NK-92 (cell line): Measurements from ENCODE around the gene TRPV5.
"Not testable (repeated sequence)": the region's sequence is repeated elsewhere in the genome, so short reads cannot be mapped to it uniquely, and the experiment has no call there.

Experiments
- DNase-seq: peaks from one replicate; lab custom pipeline; 2025; ENCODE audit not compliant: unreplicated experiment; lab: John Stamatoyannopoulos, UW

Gene TRPV5

DNA sequence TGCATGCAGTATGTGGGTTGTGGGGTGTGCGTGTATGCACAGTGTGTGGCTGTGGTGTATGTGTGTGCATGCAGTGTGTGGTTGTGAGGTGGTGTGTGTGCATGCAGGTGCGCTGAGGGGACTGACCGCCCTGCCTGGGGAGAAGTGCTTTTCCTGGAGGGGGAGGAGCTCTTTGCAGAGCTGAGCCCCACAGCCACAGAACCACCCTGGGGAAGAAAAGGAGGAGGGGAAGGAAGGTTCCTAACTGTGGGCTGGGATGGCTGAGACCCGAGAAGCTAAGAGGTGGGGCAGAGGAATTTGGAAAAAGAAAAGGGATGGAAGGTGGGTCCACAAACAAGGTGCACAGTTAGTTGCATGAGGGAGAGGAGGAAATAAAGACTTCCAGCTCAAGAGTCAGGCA lies at the start of gene TRPV5:
Gene TRPV5 (minus strand): TSS at position 123 of the 400 bp plus-strand sequence. CDS start 287 bp downstream, outside the sequence.
- no peak for DNase-seq

GRCh38 chr7:142978402-142978801 lies 44.9 kb upstream of the TRPV5 start:
- not testable (repeated sequence) for DNase-seq

DNA sequence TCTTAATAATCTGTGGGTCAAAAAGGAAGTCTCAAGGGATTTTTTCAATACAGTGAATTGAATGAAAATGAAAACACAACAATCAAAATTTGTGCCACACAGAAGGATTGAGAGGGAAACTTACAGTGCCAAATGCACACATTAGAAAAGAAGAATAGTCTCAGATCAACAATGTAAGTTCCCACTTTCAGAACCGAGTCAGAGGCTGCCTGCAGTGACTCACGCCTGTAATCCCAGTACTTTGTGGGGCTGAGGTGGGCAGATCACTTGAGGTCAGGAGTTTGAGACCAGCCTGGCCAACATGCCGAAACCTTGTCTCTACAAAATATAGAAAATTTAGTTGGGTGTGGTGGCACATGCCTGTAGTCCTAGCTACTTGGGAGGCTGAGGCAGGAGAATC lies 41.1 kb upstream of the TRPV5 start:
- no peak for DNase-seq

DNA sequence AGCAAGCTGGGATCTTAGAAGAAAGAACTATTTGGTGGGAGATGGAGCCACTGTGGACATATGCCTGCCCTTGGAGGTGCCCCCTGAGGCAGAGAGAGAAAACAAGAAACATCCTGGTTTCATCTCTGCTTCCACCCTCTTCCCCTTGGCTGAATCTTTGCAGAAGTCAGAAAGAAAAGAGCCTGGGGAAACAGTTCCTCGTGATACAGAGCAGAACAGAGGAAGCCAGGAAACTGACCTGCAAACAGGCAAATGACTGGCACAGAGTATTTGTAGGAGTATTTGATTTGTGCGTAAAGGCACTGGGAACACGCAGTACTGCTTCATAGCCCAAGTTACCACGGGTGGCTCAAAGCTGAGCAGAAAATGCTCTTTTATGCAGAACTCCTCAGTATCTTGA lies 35.6 kb upstream of the TRPV5 start:
- no peak for DNase-seq

DNA sequence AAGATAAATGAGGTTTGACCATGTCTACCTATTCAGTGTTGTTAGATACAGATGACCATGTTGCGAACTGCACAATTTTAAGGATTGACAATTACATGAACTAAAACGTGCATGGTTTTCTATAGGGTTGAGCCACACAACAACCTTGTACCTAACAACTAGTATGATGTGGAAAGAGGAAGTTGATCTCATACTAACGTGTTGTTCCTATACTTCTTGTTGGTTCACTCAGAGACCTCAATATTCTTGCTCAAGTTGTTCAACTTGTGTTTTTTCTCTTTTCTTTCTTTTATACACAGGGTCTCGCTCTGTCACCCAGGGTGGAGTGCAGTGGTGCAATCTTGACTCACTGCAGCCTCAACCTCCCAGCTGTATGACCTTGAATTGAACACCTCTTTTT lies 34.7 kb upstream of the TRPV5 start:
- no peak for DNase-seq

GRCh38 chr7:142964502-142965246 lies 31.1 kb upstream of the TRPV5 start:
- DNase-seq, result no peak

DNA sequence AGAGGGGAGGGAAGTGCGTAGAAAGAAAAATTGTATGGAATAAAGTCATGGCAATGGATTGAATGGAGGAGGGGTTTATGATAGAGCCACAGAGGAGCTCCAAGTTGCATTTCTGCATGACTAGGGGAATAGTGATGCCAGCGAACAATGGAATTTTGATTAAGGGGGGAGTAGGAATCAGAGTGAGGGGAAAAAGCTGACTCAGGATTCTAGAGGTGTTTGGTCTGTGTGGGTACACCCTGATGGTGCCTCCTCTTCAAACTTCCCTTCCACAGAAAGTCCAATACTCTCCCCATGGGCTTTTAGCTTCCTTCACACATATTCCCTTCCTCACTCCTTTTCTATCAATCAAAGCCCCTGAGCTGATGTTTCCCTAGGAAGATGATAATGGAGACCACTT lies 30.4 kb upstream of the TRPV5 start:
- DNase-seq, result no peak

DNA sequence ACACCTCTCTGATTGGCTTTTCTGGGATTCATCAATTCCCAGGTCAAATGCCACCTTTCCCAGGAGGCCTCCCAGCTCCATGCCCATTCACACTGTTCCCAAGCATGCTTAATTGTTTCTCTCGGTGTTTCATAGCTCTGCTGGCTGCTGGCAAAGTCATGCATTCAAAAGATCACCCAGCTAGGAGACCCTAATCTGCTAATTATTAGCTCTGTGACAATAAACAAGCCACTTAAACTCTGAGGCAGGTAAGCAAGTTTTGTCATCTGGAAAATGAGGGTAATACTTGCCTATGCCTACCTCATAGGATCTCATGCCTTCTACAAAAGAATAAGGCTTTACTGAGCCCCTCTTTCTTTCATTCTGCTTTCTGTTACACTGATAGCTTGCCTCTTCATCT lies 29.4 kb upstream of the TRPV5 start:
- DNase-seq, result no peak

DNA sequence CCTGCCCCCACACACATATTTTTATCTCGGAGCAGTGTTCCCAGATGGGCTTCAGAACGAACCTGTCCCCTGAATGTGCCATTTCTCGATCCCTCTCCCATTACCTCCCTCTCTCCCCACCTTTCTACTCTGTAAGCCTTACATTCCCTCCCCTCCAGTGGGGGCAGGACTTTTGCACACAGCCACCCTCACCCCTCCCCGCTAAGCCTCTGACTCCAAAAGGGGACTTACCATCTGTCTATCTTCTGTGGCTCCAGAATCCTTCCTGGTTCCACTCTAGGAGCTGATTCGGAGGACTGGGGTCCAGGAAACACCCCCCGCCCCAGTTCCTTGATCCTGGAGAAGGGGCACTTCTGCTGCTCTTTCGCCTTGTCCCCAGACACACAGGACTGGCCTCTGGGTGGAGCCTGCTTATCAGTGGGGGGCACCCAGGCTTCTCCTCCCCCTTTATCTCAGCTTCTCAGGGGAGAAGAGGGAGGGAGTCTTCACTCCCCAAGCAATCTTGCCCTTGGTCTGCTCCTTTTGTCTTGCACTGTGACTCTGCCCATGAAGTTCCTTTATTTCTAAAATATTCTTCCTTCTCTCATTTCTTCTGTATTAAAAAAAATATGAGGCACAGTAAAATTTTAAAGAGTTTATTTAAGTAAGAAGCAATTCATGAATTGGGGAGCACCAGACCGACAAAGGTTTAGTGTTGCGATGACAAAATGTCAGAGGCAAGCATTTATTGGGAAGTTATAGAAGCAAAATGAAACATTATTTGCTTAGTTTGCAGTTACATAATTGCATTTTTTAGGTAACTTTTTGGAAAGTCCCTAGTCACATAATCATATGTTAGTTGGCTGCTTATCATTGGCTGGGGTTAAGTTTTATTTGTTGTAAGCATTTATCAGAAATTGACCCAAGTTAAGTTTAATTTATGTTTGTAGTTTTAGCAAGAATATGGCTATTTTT lies 28.7 kb upstream of the TRPV5 start, which contains the start of gene KEL:
Gene KEL (minus strand): TSS at position 391 of the 954 bp plus-strand sequence. CDS start 157 bp downstream, at position 234.
- DNase-seq, result no peak

DNA sequence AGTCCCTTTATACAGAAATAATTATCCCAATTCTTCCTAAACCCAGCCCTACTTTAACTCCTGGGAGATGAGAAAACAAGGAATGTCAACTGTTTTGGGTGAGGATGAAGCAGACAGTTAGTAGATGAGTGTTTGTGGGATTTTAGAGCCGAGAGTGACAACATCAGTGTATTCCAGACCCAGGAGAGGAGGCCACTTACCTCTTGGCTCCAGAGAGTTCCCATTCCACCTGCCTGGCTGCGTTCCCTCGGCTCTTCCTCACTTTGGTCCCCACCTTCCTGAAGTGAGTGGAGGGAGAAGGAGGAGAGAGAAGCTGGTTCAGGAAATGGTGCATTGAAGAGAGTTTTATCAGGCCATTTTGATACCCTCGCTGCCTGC lies 28.0 kb upstream of the TRPV5 start:
- DNase-seq, result no peak

GRCh38 chr7:142960955-142961512 lies 27.5 kb upstream of the TRPV5 start:
- DNase-seq, result no peak

DNA sequence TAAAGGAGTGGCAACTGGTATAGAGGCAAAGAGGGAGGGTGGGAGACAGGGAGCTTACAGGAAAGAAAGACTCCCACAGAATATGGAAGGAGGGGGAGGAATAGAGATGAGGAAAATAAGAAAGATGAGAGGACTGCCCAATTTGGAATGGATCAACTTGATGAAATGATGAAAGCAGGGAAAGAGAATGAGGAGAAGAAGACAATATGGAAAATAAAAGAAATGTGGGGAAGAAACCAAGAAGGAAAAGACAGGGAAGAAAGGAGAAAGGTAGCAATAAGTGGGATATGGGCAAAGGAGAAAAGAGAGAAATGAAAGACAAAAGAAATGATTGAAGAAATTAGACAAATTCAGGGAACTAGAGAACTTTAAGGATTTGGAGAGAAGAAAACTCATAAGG lies 25.7 kb upstream of the TRPV5 start:
- DNase-seq, result no peak

DNA sequence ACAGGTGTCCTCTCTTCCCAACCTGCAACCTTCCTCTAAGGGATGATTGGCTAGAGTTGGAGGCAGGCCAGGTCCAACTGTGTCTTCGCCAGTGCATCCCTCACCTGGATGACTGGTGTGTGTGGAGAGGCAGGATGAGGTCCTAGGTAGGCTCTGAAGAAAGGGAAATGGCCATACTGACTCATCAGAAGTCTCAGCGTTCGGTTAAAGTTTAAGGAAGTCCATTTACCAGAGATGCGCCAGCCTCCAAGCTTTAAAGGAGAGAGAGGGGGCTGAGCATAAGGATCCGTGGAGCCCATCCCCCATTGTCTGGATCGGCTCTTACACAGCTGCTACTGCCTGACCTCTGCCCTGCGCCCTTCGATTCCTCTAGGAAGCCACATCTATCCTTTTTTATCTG lies 24.2 kb upstream of the TRPV5 start:
- DNase-seq, result no peak

GRCh38 chr7:142956951-142957623 lies 23.5 kb upstream of the TRPV5 start:
- no peak for DNase-seq

GRCh38 chr7:142954680-142955268 lies 21.2 kb upstream of the TRPV5 start:
- no peak for DNase-seq

DNA sequence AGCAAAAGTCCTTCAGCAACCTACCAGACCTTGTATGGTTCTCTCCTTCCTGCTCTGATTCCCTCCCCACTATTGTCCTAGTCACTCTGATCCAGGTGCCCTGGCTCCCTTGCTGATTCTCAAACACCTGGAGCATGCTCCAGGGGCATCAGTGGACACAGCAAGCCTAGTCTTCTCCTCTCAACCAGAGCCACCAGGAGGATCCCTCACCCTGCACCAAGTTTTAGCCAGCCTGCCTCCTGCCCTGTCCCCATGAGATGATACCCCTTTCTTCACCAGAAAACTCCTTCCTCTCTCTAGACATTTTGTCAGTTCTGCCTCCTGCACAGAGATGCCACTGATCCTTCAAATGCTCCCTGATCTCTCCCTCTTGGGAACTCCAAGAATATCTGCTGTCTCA lies 16.7 kb upstream of the TRPV5 start:
- DNase-seq, result no peak

DNA sequence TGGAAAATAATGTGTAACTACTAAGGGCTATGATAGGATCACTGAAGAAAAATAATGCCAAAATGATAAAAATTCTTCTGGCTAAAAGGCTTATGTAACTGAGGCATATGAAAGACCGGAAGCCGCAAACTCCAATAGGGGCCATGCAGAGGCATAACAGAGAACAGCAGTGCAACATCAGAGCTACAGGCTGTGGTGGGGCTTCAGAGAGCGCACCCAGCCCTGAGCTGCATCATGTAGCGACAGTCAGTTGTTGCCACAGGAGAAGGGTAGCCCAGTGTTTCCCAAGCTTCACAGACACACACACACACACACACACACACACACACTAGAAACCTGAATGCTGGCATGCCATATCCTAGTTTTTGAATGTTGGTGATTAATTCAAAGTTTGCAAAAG lies 15.1 kb upstream of the TRPV5 start:
- DNase-seq, result no peak

DNA sequence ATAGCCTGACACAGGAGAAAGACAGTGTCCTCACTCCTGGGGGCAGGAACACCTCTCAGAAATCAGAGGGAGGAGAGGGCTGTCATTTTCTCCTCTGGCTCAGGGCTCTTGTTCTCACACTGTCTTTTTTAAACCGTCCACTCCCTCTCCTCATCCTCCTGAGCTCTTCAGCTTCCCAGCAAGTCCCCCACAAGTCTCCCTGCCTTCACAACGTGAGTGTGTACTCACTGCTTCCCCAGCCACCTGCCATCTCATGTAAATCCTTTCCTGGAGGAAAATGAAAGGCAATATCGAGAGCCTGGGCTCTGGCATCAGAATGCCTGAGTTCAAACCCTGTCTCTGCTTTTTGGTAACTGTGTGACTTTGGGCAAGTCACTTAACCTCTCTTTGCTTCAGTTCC lies 11.5 kb upstream of the TRPV5 start:
- DNase-seq, result no peak

- no peak for DNase-seq
Measured at GRCh38 chr7:142943706-142944268, 10.2 kb upstream of the TRPV5 start.

- no peak for DNase-seq
Measured at GRCh38 chr7:142942746-142943145, 9.2 kb upstream of the TRPV5 start.
